ENCODE results near the gene GPT2.

DNA sequence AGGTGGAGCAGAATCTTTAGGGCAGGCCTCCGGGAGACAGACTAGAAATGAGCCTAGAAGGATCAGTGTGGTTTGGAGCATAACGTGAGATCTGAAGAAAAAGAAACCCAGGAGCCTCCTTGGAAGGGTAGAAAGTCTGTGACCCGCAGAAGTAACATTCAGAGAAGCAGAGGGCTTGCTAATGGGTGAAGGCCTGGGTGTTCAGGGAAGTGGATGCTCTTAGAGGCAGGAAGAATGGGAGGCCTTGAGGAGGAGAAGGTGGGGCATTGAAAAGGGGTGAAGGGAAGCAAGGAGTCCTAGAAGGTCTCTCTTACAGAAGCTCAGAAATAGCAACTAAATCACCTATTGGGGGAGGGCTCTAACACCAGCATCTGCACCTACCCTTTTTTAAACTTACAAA is 20.3 kb downstream of the GPT2 start:
- TF ChIP-seq POLR2AphosphoS5 (IDR thresholded peaks at IDR 0.05; ENCODE audit: borderline replicate concordance, low read depth, low read length) (no peak), EZH2 (IDR thresholded peaks at IDR 0.05) (no peak)
